Gastrocnemius medialis (tissue), 4 donors: ENCODE data around the gene ZMYND11. TPM values are rescaled to one million over a fixed set of nuclear protein-coding genes. Genes with fewer than 3 reads are reported as not detected.

ENCODE experiments used
- ATAC-seq, 2 donors: fragments of 150-250 bp; one replicate each; pipeline ENCODE4 v1.9.1; 2016
- DNase-seq, 2 donors: peaks; one replicate each; pipeline ENCODE4 v3.0.0-alpha.2; 2019
- H3K27ac ChIP-seq, 4 donors: fragments of 200-600 bp; sonication (generic); 1 replicate in 1 of 4; 2 replicates in 3 of 4; pipeline ENCODE4 v1.5.1; 2016 to 2018; ENCODE audit warnings: mild to moderate bottlenecking in 2 of 4, moderate library complexity in 1 of 4
- H3K27me3 ChIP-seq, 3 donors: fragments of 200-600 bp; sonication (generic) in 2 of 3; 1 replicate in 1 of 3; 2 replicates in 2 of 3; pipeline versions ENCODE4 v1.5.1 to v1.6.0; 2016 to 2019; ENCODE audit warnings: mild to moderate bottlenecking in 1 of 3, moderate library complexity in 1 of 3
- H3K36me3 ChIP-seq, 2 donors: fragments of 200-600 bp; sonication (generic) in 1 of 2; one replicate each; pipeline ENCODE4 v1.5.1; 2017 to 2018
- H3K4me1 ChIP-seq, 2 donors: fragments of 200-600 bp; sonication (generic) in 1 of 2; one replicate each; pipeline ENCODE4 v1.5.1; 2016 to 2017; ENCODE audit warnings: mild to moderate bottlenecking in 2 of 2
- H3K4me3 ChIP-seq, 4 donors: fragments of 200-600 bp; sonication (generic) in 3 of 4; 1 replicate in 1 of 4; 2 replicates in 3 of 4; pipeline ENCODE4 v1.5.1; 2016 to 2019; ENCODE audit warnings: mild to moderate bottlenecking in 2 of 4
- H3K9me3 ChIP-seq, 3 donors: fragments of 200-600 bp; sonication (generic) in 2 of 3; 1 replicate in 1 of 3; 2 replicates in 2 of 3; pipeline ENCODE4 v1.5.1; 2016 to 2019
- POLR2A ChIP-seq, 2 donors: fragments of 450-650 bp; IDR thresholded peaks; one replicate each; pipeline ENCODE4 v1.6.1; 2017; ENCODE audit warnings: antibody characterized with exemption in 2 of 2, mild to moderate bottlenecking in 2 of 2, moderate library complexity in 2 of 2
- in situ Hi-C, 4 donors: fragments of 200-750 bp; cut with MboI; loops; one replicate each; pipeline versions ENCODE4 v1.15.0 to v1.8.0; 2017; ENCODE audit warnings: low sequenced_read_pairs in 4 of 4
- intact Hi-C: fragments of 100-400 bp; cut with DNase I; formaldehyde crosslinking; loops from one replicate; pipeline ENCODE4 v1.15.1; 2023; ENCODE audit warnings: low total_unique reads
- total RNA-seq, 4 donors: library from RNA; depleted of rRNA; stranded (reverse); fragments of >200 nt; gene quantifications; one replicate each; pipeline versions ENCODE4 v1.1.0 to v1.2.3, GENCODE V29; 2016
- TF ChIP-seq, protein P1 (sequence below), 5 experiments: fragments of 450-650 bp in 3 of 5; fragments of 200-600 bp in 2 of 5; sonication (generic) in 2 of 5; IDR thresholded peaks in 4 of 5; conservative IDR thresholded peaks in 1 of 5; 1 replicate in 4 of 5; 2 replicates in 1 of 5; pipeline ENCODE4 v1.5.1; 2016 to 2019; ENCODE audit warnings: antibody characterized with exemption in 5 of 5, mild to moderate bottlenecking in 3 of 5, moderate library complexity in 3 of 5

Gene ZMYND11
- total RNA-seq, 4 donors from 2014 or later = 58.3 to 78.0 (median 65.2) TPM

DNA sequence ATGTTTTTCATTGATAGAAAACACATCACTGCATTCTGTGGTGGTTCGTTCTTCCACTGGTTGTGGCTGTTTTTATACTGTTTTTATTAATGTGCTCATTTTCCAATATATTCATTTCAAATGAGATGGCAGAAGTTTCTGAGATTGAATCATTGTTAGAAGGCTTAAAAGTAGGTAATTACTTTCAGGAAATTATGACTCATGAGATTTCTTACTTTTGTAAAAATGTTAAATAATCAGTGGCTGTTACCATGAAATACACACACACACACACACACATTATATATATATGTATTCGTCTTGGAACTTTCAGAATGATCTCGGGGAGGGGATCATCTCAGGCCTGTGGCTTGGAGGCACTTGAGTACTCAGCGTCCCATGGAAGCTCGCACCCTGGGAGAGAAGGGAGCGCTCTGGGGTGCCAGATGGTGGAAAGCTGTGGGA is 66.1 kb downstream of the ZMYND11 start:
- no peak for ATAC-seq
- Histone ChIP-seq H3K27ac (no peak overlapping the region), H3K4me3 (no peak overlapping the region), H3K36me3 (no peaks in the 10 kb centered on the region), H3K27me3 (no peaks in the 10 kb centered on the region), H3K4me1 (no peaks in the 10 kb centered on the region), H3K9me3 (no peaks in the 10 kb centered on the region)
- in situ Hi-C loops = no loop called here
- intact Hi-C loops = no loop called here
- DNase-seq = no peak
- TF ChIP-seq, protein P1, sequence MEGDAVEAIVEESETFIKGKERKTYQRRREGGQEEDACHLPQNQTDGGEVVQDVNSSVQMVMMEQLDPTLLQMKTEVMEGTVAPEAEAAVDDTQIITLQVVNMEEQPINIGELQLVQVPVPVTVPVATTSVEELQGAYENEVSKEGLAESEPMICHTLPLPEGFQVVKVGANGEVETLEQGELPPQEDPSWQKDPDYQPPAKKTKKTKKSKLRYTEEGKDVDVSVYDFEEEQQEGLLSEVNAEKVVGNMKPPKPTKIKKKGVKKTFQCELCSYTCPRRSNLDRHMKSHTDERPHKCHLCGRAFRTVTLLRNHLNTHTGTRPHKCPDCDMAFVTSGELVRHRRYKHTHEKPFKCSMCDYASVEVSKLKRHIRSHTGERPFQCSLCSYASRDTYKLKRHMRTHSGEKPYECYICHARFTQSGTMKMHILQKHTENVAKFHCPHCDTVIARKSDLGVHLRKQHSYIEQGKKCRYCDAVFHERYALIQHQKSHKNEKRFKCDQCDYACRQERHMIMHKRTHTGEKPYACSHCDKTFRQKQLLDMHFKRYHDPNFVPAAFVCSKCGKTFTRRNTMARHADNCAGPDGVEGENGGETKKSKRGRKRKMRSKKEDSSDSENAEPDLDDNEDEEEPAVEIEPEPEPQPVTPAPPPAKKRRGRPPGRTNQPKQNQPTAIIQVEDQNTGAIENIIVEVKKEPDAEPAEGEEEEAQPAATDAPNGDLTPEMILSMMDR (IDR thresholded peaks at IDR 0.05 in 4 of 5, conservative IDR thresholded peaks at IDR 0.05 in 1 of 5) = no peak
- no peak for TF ChIP-seq POLR2A (IDR thresholded peaks at IDR 0.05)

DNA sequence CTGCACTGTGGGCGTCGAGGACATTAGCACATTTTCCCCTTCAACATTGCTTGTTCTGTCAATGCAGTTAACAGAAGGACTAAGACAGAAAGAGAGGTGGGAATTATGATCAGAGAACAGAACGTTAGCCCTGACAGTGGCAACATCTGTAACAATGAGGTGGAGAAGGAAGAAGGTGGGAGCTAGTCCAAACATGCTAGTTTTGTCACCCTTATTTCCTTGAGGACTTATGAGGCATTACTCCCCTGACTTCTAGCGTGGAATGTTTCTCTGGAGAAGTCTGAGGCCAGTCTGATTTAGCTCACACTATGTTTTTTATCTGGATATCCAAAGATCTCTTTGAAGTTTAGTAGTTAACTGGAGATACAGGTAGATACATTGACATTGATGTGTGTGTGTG is 73.4 kb downstream of the ZMYND11 start:
- H3K9me3 ChIP-seq = no peaks in the 10 kb centered on the region
- no peaks in the 10 kb centered on the region for H3K4me1 ChIP-seq
- TF ChIP-seq, protein P1 (IDR thresholded peaks at IDR 0.05 in 4 of 5, conservative IDR thresholded peaks at IDR 0.05 in 1 of 5) = no peak
- no peak for TF ChIP-seq POLR2A (IDR thresholded peaks at IDR 0.05)
- ATAC-seq = no peak
- no peak for DNase-seq
- H3K36me3 ChIP-seq = no peaks in the 10 kb centered on the region
- H3K4me3 ChIP-seq = no peak overlapping the region
- no peak overlapping the region for H3K27ac ChIP-seq
- in situ Hi-C loops (no loop called here), intact Hi-C loops (no loop called here)
- H3K27me3 ChIP-seq = no peaks in the 10 kb centered on the region

DNA sequence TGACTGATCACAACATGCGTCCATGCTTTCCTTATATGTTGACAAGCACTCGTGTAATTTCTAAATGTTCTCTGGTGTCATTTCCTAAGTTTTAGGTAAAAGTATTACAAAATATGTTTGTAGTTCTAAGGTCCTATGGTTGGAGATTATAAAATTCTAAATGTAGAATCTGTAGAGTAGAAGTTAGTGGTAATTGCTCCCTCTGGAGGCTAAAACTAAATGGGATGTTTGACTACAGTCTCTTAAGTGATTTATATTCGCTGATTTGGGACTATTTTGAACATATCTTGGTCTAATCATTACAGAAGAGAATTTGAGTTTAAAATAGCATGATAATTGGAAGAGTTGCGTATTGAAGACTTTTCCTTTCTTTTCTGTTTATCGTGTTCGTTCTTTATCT is 74.1 kb downstream of the ZMYND11 start:
- TF ChIP-seq, protein P1 (IDR thresholded peaks at IDR 0.05 in 4 of 5, conservative IDR thresholded peaks at IDR 0.05 in 1 of 5) = no peak
- TF ChIP-seq POLR2A (IDR thresholded peaks at IDR 0.05) = no peak
- in situ Hi-C loops (no loop called here), intact Hi-C loops (no loop called here)
- no peak for DNase-seq
- Histone ChIP-seq H3K27me3 (no peaks in the 10 kb centered on the region), H3K36me3 (no peaks in the 10 kb centered on the region), H3K27ac (no peak overlapping the region), H3K9me3 (no peaks in the 10 kb centered on the region), H3K4me1 (no peaks in the 10 kb centered on the region), H3K4me3 (no peak overlapping the region)
- no peak for ATAC-seq

DNA sequence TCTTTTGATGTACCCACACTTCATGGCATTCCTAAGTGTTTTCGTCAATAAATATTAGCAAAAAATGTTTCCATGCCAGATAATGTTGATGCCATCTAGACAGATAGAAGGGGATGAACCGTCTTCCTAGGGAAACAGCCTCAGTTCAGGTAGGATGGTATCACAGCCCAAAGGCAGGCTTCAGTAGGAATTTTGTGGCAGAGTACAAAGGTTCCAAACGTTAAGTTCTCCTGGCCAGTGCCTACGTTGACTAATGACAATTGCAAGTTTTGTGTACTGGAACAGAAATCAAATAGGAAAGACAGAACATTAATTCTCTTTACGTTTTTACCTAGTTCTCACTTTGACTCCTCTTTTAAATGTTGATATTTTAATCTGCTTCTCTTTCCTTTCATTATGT is 75.0 kb downstream of the ZMYND11 start:
- intact Hi-C loops (no loop called here), in situ Hi-C loops (no loop called here)
- Histone ChIP-seq H3K4me1 (no peaks in the 10 kb centered on the region), H3K27ac (no peak overlapping the region), H3K4me3 (no peak overlapping the region), H3K27me3 (no peaks in the 10 kb centered on the region), H3K36me3 (no peaks in the 10 kb centered on the region), H3K9me3 (no peaks in the 10 kb centered on the region)
- ATAC-seq (no peak), DNase-seq (no peak)
- TF ChIP-seq, protein P1 (IDR thresholded peaks at IDR 0.05 in 4 of 5, conservative IDR thresholded peaks at IDR 0.05 in 1 of 5) = no peak
- TF ChIP-seq POLR2A (IDR thresholded peaks at IDR 0.05) = no peak

DNA sequence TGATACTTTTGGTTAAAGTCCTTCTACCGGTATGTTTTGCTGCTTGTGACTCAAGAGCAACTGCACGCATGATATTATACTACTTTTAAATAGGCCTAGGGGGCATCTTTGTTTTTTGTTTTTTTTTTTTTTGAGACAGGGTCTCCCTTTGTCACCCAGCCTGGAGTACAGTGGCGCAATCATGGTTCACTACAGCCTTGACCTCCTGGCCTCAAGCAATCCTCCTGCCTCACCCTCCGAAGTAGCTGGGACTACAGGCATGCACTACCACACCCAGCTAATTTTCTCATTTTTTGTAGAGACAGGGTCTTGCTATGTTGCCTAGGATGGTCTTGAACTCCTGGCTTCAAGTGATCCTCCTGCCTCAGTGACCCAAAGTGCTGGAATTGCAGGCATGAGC is 80.2 kb downstream of the ZMYND11 start:
- H3K4me3 ChIP-seq = no peak overlapping the region
- TF ChIP-seq POLR2A (IDR thresholded peaks at IDR 0.05) = no peak
- TF ChIP-seq, protein P1 (IDR thresholded peaks at IDR 0.05 in 4 of 5, conservative IDR thresholded peaks at IDR 0.05 in 1 of 5) = no peak
- ATAC-seq (no peak), DNase-seq (no peak)
- intact Hi-C loops (no loop called here), in situ Hi-C loops (no loop called here)
- H3K4me1 ChIP-seq = no peaks in the 10 kb centered on the region
- H3K27me3 ChIP-seq = no peaks in the 10 kb centered on the region
- no peak overlapping the region for H3K27ac ChIP-seq
- H3K9me3 ChIP-seq = no peaks in the 10 kb centered on the region
- H3K36me3 ChIP-seq = no peaks in the 10 kb centered on the region
